Measurements from ENCODE around the gene ALOX15.
"Not testable (repeated sequence)": the region's sequence is repeated elsewhere in the genome, so short reads cannot be mapped to it uniquely, and the experiment has no call there.

Gene ALOX15

GRCh38 chr17:4617590-4618351 is 23.7 kb downstream of the ALOX15 start:
- no peak for DNase-seq (ENCODE audit: low read depth)

- DNase-seq (ENCODE audit: low read depth): no peak
Measured at GRCh38 chr17:4617090-4617489, 24.4 kb downstream of the ALOX15 start.

GRCh38 chr17:4616476-4616875 is 25.0 kb downstream of the ALOX15 start:
- no peak for DNase-seq (ENCODE audit: low read depth)

- no peak for DNase-seq (ENCODE audit: low read depth)
Measured at GRCh38 chr17:4610656-4611055, 30.8 kb downstream of the ALOX15 start.

- DNase-seq (ENCODE audit: low read depth): no peak
Measured at GRCh38 chr17:4610162-4610561, 31.3 kb downstream of the ALOX15 start.

- DNase-seq (ENCODE audit: low read depth): no peak
Measured at GRCh38 chr17:4609761-4610160, 31.7 kb downstream of the ALOX15 start.

GRCh38 chr17:4607773-4608187 is 33.7 kb downstream of the ALOX15 start:
- no peak for DNase-seq (ENCODE audit: low read depth)

- no peak for DNase-seq (ENCODE audit: low read depth)
Measured at GRCh38 chr17:4607261-4607741, 34.2 kb downstream of the ALOX15 start.

GRCh38 chr17:4605826-4606225 is 35.7 kb downstream of the ALOX15 start:
- no peak for DNase-seq (ENCODE audit: low read depth)

GRCh38 chr17:4604736-4605135 is 36.7 kb downstream of the ALOX15 start:
- not testable (repeated sequence) for DNase-seq (ENCODE audit: low read depth)

GRCh38 chr17:4604111-4604644 is 37.3 kb downstream of the ALOX15 start:
- DNase-seq (ENCODE audit: low read depth): no peak

GRCh38 chr17:4602041-4602440 is 39.4 kb downstream of the ALOX15 start:
- DNase-seq (ENCODE audit: low read depth): no peak

GRCh38 chr17:4601326-4601725 is 40.2 kb downstream of the ALOX15 start:
- DNase-seq (ENCODE audit: low read depth): no peak

GRCh38 chr17:4600563-4600962 is 40.9 kb downstream of the ALOX15 start:
- no peak for DNase-seq (ENCODE audit: low read depth)

GRCh38 chr17:4599505-4600281 is 41.8 kb downstream of the ALOX15 start:
- no peak for DNase-seq (ENCODE audit: low read depth)

- no peak for DNase-seq (ENCODE audit: low read depth)
Measured at GRCh38 chr17:4598776-4599504, 42.5 kb downstream of the ALOX15 start.

- DNase-seq (ENCODE audit: low read depth): no peak
Measured at GRCh38 chr17:4597975-4598374, 43.5 kb downstream of the ALOX15 start.

GRCh38 chr17:4596636-4597380 is 44.7 kb downstream of the ALOX15 start:
- DNase-seq (ENCODE audit: low read depth): no peak

- DNase-seq (ENCODE audit: low read depth): not testable (repeated sequence)
Measured at GRCh38 chr17:4595685-4596342, 45.7 kb downstream of the ALOX15 start.

GRCh38 chr17:4594931-4595684 is 46.4 kb downstream of the ALOX15 start:
- no peak for DNase-seq (ENCODE audit: low read depth)
